Activated CD4-positive, alpha-beta T cell treated with anti-CD3 and anti-CD28 coated beads for 24 hours (primary cell): Measurements from ENCODE around the gene MTUS2.

Source experiments
- DNase-seq, 2 donors: peaks; one replicate each; pipeline ENCODE4 v3.0.0-alpha.2; 2020; ENCODE audit warnings: low read depth in 2 of 2

The MTUS2 gene

DNA sequence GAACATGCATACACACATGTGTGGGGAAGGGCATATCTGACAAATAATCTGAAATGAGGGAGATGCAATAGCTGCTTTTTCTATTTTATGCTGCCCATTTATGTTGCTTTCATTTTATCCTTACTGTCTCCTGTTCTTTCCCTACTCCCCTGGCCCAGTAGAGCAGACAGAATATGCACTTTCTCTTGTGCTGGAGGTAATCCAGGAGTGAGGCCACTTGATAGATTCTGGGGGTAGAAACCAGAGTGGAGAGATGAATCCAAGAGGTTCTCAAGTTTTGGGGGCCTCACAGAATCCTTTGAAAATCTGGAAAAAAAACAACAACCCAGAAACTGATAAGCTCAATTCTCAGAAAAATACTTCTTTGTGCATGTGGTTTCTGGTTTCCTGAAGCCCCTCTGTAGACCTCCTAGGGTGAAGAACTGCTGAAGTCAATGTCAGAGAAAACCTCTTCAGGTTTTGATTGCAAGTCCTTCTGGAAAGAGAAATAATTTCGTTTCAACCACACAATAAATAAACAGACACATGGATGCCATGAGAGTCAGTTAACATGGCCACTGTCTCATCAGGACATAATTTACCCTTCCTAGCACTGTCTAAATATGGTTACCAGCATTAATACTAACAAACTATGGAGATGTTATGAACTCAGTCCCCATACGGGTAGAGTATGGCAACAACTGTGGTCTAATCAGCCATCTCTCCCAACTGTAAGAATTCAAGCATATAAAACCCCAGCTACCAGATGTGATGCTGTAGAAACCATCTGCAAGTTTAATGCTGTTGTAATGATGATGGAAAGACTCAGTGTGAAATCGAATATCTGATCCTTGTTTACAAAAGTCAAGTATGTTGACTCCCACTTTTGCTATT, 419.8 kb downstream of the MTUS2 start:
- DNase-seq, result no peak

DNA sequence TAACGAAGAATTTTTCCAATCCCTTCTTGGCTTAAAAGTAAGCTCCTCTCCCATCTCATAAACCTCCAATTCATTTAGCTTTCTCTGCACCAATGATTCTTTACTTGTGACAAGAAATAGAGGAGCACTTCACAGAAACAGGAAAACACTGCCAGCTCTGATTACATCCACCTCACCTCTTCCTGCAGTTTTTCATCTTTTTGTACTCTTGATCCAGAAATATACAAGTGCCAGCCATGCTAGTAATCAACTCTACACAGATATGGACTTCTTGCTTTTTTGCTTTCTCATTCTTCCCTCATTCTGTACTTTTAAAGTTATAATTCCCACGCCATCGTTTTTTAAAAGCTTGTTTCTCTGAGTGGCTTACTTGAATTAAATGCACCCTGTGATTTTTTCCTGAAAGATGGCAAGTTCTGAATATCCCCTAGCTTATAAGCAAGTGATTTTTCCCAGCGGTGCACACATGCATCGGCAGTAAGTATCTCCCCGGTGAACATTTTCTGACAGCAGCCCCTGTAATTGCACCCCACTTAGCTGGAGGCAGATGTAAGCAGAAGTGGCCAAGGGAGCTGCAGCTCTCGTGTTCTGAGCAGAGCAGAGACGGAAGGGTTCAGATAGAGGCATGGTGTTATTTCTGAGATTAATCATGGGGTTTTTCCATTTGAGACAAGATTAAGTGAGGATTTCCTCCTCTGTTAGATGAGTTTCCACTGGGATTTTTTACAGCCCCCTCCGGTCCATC, 434.7 kb downstream of the MTUS2 start:
- no peak for DNase-seq

DNA sequence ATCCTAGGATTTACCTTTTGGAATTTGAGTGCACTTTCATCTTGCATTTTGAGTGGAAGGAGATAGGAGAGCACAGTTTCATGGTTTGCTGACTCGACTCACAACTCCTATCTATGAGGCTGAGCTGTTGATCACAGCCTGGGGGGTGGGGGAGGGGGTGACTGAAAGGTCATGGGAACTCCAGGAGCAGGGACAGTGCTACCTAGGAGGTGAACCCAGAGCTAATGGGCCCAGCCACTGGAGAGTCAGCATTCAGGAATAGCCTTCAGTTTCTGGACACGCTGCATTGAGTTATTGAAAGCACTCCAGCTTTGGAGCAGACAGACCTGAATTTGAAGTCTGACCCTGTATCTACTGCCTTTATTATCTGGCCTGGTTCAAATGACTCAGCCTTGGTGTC, 435.4 kb downstream of the MTUS2 start:
- DNase-seq, result no peak

- no peak for DNase-seq
Observed at GRCh38 chr13:29260684-29261083, 440.5 kb downstream of the MTUS2 start.

DNA sequence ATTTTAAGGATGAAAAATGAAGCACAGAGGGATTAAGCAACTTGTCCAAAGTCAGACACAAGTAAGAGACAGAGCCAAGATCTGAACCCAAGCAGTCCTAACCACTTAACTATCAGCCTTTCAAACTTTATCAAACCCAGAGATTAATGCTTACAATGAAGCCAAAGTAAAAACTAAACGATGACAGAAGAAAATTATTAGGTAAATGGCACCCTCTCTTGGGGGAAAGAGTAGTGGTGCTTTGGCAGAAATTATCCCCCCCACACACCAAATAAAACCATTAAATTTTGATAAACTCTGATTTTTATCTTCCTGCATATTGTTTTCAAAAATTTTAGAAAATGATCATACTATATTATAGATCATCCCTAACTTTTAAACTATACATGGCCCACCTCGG, 446.1 kb downstream of the MTUS2 start:
- no peak for DNase-seq

- no peak for DNase-seq
Observed at GRCh38 chr13:29266756-29267733, 446.9 kb downstream of the MTUS2 start.

DNA sequence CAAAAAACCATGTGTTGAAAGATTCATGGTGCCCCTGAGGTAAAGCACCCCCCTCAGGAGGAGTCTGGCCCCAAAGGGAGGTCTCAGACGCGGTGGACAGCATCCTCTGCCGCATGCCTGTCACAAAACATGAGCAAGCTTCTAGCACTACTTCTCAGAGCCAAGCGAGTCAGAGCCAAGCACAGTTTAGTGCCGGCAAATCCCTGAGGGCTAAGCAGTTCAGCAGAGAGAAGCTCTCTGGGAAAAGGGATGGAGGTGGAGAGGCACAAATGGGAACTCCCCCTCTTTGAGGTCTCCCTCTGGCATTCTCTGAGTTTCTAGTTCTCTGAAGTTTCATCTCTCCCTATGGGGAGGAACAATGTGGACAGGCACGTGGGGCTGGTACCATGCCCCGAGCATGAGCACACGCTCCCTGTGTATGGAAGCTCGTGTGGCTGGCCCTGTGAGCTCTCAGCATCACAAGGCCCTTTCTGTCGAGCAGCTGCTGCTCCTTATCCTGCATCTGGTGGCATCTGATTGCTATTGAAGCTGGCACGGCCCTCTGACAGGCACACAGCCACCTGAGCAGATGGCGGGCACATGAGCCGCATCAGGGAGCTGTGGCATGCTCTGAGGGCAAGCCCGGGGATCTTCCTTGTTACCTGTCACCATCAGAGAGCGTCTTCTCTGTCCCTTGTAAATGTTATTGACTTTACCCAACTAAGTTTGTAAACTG, 450.3 kb downstream of the MTUS2 start:
- DNase-seq, result no peak

DNA sequence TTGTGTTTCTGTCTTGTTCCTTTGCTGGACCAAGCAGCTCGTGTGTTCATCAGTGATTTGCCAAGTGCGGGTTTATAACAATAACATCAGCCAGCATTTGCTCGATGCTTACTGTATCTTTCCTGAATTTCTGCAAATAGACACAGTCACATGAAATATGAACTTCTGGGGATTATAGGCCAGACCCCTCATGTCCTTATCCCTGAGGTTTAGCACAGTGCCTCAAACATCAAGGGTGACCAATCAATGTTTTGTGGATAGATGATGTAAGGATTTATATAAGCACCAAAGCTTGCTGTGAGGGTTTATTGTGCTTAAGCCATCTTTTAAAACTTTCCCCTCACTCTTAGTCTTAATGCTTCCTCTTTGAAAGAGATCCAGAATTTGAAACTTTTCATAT, 451.5 kb downstream of the MTUS2 start:
- DNase-seq, result no peak

GRCh38 chr13:29279356-29280254, 459.5 kb downstream of the MTUS2 start:
- no peak for DNase-seq

- DNase-seq, result no peak
Observed at GRCh38 chr13:29281932-29282495, 461.9 kb downstream of the MTUS2 start.

DNA sequence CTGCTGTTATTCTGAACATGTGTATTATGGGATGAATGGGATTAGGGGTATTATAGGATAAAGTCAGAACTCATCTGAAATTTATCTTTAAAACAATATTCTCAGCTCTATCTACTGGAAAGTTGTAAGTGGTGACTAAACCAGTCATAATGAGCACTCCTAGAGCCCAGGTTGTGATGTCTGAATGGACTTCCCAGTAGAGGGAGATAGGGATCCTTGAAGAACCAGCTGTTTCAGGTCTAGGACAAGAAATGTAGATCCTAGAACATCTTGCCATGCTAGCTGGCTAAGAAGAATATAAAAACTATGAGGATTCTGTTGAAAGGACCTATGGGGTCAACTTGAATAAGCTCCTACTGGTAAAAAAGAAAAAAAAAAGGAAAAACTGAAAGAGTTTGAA, 464.6 kb downstream of the MTUS2 start:
- DNase-seq, result no peak

GRCh38 chr13:29287237-29287636, 467.1 kb downstream of the MTUS2 start:
- DNase-seq, result no peak

DNA sequence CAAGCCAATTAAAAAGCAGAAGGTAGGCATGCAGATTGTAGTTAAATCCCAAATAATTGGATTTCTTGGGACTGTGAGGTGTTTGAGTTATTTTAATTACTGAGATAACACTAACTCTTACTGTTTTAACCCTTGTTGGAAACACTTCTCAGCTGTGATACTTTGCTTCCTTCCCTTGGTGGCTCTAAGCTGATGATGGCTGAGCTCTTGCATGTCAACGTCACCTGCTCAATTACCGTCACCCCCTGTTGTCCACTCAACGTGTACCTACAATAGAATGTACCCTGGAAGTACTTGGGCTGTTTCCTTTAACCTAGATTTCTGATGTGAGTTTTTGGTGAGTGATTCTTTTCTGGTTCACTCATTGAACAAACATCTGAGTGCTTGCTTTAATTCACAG, 471.9 kb downstream of the MTUS2 start:
- DNase-seq, result no peak

GRCh38 chr13:29294821-29295220, 474.7 kb downstream of the MTUS2 start:
- no peak for DNase-seq

DNA sequence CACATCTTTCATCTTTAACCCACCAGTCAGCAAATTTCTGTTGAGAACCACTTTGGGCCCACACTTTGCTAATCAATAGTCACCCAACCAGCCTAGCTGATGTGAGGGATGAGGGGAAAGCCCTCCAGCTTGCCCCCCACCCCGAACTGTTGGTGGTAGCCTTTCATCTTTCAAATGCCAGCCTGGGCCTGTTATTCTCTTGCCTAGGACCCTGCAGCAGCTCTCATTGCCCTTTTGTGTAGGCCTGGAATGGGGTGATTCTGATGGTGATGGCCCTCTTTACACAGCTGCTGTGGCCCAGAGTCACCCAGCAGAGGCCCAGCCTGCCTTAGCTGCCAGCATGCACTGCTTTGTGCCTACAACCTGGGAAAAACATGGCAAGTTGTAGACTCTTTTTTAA, 480.9 kb downstream of the MTUS2 start:
- DNase-seq, result no peak

GRCh38 chr13:29304148-29304547, 484.0 kb downstream of the MTUS2 start:
- DNase-seq, result no peak

GRCh38 chr13:29310806-29311205, 490.7 kb downstream of the MTUS2 start:
- no peak for DNase-seq

DNA sequence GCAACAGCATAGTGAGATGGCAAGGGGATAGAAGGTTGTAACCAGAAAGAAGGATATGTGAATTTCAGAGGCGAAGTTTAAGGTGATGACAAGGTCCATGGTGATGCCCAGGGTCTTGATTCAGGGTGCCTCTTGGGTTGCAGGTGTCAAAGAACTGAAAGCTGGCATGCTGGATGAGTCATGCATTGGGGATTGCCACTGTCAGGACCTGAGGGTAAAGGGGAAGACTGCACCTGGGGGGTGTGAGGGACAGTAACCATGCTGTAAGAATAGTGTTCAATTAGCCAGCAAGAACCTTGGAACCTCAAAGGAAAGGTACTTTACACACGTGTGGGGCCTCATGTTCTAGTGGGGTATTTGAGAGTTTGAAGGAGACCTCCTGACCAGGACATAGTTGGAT, 495.7 kb downstream of the MTUS2 start:
- no peak for DNase-seq

DNA sequence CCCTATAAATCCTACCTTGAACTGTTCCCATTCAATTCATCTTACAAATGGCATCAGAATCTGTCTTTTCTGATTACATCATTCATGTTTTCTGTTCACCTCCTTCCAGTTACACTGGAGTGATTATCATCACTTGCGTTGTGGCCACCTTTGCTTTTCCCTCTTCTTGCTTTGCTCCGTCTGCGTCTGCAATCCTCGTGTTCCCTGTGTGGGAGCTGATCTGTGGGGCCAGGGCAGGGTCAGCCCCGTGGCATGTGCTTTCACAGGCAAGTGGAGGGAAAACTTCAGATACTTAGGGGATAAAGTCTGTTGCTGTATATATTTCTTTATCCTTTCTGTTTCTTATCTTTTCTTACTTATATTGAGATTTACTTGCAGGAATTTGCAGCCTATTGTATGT, 497.7 kb downstream of the MTUS2 start:
- no peak for DNase-seq

GRCh38 chr13:29318741-29319140, 498.6 kb downstream of the MTUS2 start:
- no peak for DNase-seq
